Measurements from ENCODE around the gene KLK1.

DNA sequence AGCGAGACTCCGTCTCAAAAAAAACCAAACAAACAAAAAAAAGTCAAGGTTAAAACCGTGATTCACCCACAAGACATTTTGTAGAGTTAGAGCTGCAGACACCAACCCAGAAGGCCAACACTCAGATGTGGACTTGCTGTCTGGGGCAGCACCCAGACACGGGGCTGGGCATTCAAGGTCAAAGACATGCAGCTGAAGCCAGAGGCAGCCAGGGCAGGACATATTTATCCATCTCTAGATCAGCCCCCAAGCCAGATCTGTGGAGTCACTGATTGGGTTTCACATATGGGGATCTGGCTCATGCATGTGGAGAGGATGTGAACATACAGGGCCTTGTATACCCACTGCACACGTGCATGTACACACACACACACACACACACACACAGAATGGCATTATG lies 6.2 kb upstream of the KLK1 start:
- TF ChIP-seq, protein P1, sequence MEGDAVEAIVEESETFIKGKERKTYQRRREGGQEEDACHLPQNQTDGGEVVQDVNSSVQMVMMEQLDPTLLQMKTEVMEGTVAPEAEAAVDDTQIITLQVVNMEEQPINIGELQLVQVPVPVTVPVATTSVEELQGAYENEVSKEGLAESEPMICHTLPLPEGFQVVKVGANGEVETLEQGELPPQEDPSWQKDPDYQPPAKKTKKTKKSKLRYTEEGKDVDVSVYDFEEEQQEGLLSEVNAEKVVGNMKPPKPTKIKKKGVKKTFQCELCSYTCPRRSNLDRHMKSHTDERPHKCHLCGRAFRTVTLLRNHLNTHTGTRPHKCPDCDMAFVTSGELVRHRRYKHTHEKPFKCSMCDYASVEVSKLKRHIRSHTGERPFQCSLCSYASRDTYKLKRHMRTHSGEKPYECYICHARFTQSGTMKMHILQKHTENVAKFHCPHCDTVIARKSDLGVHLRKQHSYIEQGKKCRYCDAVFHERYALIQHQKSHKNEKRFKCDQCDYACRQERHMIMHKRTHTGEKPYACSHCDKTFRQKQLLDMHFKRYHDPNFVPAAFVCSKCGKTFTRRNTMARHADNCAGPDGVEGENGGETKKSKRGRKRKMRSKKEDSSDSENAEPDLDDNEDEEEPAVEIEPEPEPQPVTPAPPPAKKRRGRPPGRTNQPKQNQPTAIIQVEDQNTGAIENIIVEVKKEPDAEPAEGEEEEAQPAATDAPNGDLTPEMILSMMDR (conservative IDR thresholded peaks at IDR 0.05 in 1 of 2, IDR thresholded peaks at IDR 0.05 in 1 of 2; ENCODE audit: low read depth in 1 of 2, low read length in 2 of 2) = no peak
- no peak for TF ChIP-seq EZH2 (IDR thresholded peaks at IDR 0.05; ENCODE audit: low read length, missing control alignments)
